Fibroblast of mammary gland (primary cell): ENCODE results near the gene IVNS1ABP.
"Not testable (repeated sequence)": the region's sequence is repeated elsewhere in the genome, so short reads cannot be mapped to it uniquely, and the experiment has no call there.

Experiments
- DNase-seq: peaks from one replicate; pipeline ENCODE4 v3.0.0-alpha.2; 2010; ENCODE audit warnings: low read depth
- H3K4me3 ChIP-seq: 2 replicates; pipeline ENCODE4 v1.5.1; 2011; ENCODE audit warnings: low read depth, mild to moderate bottlenecking, low read length, moderate library complexity; ENCODE audit not compliant: control insufficient read depth
- TF ChIP-seq, protein P1 (sequence below): conservative IDR thresholded peaks from 2 replicates; pipeline ENCODE4 v1.5.1; 2011; ENCODE audit warnings: low read depth, low read length, inconsistent platforms; ENCODE audit not compliant: control insufficient read depth, insufficient read depth

The IVNS1ABP gene

DNA sequence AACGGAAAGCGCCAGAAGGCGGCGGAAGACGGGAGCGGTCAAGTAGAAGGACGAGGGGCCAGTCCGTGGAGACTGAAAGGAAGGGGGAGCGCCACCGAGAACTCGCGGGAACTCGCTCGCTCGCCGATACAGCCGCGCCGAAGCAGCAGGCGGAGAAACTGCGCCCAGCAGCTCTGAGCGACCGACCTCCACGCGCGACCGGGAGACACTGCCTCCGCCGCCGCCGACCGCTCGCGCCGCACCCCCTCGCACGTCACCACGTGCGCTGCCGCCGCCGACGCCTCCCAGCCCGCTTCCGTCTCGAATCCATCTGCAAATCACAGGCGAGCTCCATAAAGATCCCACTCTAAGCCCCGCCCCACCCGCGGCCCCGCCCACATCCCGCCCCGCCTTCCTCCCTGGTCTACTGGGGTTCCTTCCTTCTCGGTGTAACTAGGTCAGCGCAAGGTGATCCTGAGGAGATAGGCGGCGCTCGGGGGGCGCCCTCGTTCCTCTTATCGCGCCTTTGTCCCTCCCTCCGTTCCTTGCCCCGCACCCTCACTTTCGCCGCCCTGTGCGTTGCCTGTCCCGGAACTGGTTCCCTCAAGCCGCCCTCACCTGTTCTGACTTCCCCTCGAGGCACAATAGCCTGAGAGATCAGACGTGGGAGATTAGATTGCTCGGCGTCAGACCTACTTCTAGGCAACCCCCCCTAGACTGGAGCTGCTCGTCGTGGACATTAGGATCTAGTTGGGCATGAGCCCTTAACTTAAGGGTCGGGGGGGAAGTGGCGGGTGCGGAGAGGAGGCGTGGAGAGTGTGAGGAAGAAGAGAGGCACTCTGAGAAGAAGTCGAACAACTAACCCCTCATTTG is at the start of gene IVNS1ABP:
Gene IVNS1ABP (minus strand): TSS at position 210 of the 852 bp plus-strand sequence. CDS start 7,750 bp downstream, outside the sequence.
- TF ChIP-seq, protein P1, sequence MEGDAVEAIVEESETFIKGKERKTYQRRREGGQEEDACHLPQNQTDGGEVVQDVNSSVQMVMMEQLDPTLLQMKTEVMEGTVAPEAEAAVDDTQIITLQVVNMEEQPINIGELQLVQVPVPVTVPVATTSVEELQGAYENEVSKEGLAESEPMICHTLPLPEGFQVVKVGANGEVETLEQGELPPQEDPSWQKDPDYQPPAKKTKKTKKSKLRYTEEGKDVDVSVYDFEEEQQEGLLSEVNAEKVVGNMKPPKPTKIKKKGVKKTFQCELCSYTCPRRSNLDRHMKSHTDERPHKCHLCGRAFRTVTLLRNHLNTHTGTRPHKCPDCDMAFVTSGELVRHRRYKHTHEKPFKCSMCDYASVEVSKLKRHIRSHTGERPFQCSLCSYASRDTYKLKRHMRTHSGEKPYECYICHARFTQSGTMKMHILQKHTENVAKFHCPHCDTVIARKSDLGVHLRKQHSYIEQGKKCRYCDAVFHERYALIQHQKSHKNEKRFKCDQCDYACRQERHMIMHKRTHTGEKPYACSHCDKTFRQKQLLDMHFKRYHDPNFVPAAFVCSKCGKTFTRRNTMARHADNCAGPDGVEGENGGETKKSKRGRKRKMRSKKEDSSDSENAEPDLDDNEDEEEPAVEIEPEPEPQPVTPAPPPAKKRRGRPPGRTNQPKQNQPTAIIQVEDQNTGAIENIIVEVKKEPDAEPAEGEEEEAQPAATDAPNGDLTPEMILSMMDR: no peak
- peak; percentile 83 for DNase-seq
- peak within 1 kb of the TSS; percentile 92 for H3K4me3 ChIP-seq

DNA sequence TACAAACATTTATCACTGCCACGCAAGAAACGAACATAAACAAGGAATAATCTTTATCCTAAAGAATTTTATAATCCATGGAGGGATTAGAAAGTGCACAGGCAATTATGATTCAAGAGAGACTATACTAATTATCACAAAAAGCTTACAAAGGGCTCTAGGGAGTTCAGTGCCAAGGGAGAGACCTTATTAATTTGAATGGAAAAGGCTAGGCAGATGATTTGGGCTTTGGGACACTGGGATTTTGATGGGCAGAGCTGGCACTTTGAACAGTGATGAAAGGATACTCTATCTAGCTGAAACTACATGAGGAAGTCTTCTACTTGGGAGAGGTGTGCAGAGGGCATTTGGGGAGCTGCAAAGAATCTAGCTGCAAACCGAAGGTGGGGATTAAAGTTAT is 48.9 kb upstream of the IVNS1ABP start:
- DNase-seq: no peak
- TF ChIP-seq, protein P1: no peak
- no peak overlapping the region for H3K4me3 ChIP-seq

DNA sequence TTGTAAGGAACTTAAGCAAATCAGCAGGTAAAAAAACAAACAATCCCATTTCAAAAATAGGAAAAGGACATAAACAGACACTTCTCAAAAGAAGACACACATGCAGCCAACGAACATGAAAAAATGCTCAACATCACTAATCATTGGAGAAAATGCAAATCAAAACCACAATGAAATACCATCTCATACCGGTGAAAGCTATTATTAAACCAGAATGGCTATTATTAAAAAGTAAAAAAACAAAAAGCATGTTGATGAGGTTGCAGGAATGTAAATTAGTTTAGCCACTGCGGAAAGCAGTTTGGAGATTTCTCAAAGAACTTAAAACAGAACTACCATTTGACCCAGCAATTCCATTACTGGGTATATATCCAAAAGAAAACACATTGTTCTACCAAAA is 47.5 kb upstream of the IVNS1ABP start:
- DNase-seq, H3K4me3 ChIP-seq: not testable (repeated sequence)

DNA sequence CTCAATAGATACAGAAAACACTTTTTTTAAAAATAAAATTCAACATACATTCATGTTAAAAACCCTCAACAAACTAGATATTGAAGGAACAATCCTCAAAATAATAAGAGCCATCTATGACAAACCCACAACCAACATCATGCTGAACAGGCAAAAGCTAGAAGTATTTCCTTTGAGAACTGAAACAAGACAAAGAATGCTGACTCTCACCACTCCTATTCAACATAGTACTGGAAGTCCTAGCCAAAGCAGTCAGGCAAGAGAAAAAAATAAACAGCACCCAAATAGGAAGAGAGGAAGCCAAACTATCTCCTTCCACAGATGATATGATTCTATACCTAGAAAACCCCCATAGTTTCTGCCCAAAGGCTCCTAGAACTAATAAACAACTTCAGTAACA is 46.2 kb upstream of the IVNS1ABP start:
- no peak overlapping the region for H3K4me3 ChIP-seq

DNA sequence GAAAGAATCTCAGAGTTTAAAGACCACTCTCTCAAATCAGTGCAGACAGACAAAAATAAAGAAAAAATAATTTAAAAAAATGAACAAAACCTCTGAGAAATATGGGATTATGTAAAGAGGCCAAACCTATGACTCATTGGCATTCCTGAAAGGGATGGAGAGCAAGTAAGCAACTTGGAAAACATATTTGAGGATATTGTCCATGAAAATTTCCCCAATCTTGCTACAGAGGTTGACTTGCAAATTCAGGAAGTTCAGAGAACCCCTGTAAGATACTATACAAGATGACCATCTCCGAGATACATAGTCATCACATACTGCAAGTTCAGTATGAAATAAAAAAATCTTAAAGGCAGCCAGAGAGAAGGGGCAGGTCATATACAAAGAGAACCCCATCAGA is 43.7 kb upstream of the IVNS1ABP start:
- DNase-seq: peak; percentile 35
- TF ChIP-seq, protein P1: no peak
- no peak overlapping the region for H3K4me3 ChIP-seq

More for the DNA sequence above, 46.2 kb upstream of the IVNS1ABP start:
- DNase-seq: no peak
- TF ChIP-seq, protein P1: no peak

DNA sequence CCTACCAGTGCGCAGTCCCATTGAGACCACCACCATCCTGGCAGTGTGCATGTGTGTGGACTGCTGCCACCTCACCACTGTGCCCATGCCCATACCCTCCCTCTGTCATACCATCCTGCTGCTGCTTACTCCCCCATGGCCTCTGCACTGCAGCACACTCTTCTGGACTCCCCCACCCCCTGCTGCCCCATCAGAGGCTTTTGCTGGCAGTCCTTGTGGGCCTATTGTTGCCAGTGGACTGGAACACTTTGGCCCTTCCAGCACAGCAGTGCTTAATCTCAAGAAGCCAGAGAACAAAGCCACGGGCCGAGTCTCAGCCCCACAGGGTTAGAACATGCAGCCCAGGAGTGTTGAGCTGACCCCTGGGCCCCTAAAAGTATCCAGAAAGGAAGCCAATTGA is 41.9 kb upstream of the IVNS1ABP start:
- H3K4me3 ChIP-seq: no peak overlapping the region
- DNase-seq: no peak
- TF ChIP-seq, protein P1: no peak

DNA sequence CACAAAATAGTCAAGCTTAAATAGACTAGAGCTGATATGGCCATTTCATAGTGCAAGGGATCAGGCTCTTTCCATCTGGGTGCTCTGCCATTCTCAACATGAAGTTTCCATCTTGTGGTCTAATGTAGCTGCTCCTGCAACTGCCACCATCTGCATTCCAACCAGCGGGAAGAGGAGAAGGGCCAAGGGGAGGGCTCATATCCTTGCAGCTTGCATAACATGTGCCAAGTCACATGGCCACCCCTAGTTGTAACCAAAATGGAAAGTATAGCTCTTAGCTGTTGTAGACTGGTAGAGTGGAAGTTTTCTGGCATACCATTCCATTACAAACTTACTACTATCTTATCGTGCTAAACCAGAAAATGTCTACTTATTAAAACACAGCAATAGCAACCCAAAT is 38.9 kb upstream of the IVNS1ABP start:
- H3K4me3 ChIP-seq: no peak overlapping the region
- DNase-seq: no peak
- TF ChIP-seq, protein P1: no peak
